ENCODE results near the gene DEFB124.
A peak's percentile ranks its signal among the peaks of the same experiment; 100 is the strongest.
"Not testable (repeated sequence)": the region's sequence is repeated elsewhere in the genome, so short reads cannot be mapped to it uniquely, and the experiment has no call there.

The DEFB124 gene

GRCh38 chr20:31502884-31503673, 28.2 kb upstream of the DEFB124 start:
- peak; percentile 88 for TF ChIP-seq CTCF (IDR thresholded peaks at IDR 0.05; ENCODE audit: insufficient read depth, low read depth, low read length, missing control alignments)
- peak; percentile 79 for DNase-seq (ENCODE audit: low read depth)
- not testable (repeated sequence) for H3K4me3 ChIP-seq (ENCODE audit: low read depth, low read length)

- no peak for DNase-seq (ENCODE audit: low read depth)
- TF ChIP-seq CTCF (IDR thresholded peaks at IDR 0.05; ENCODE audit: insufficient read depth, low read depth, low read length, missing control alignments) = no peak
- no peak overlapping the region for H3K4me3 ChIP-seq (ENCODE audit: low read depth, low read length)
These were observed 25.6 kb upstream of the DEFB124 start for GRCh38 chr20:31500527-31500926.

GRCh38 chr20:31497838-31498540, 23.1 kb upstream of the DEFB124 start:
- H3K4me3 ChIP-seq (ENCODE audit: low read depth, low read length) = no peak overlapping the region
- TF ChIP-seq CTCF (IDR thresholded peaks at IDR 0.05; ENCODE audit: insufficient read depth, low read depth, low read length, missing control alignments) = no peak
- peak; percentile 20 for DNase-seq (ENCODE audit: low read depth)

GRCh38 chr20:31496761-31497295, 21.9 kb upstream of the DEFB124 start:
- TF ChIP-seq CTCF (IDR thresholded peaks at IDR 0.05; ENCODE audit: insufficient read depth, low read depth, low read length, missing control alignments) = no peak
- DNase-seq (ENCODE audit: low read depth) = no peak
- H3K4me3 ChIP-seq (ENCODE audit: low read depth, low read length) = no peak overlapping the region

GRCh38 chr20:31494131-31494530, 19.2 kb upstream of the DEFB124 start:
- peak; percentile 11 for TF ChIP-seq CTCF (IDR thresholded peaks at IDR 0.05; ENCODE audit: insufficient read depth, low read depth, low read length, missing control alignments)
- no peak overlapping the region for H3K4me3 ChIP-seq (ENCODE audit: low read depth, low read length)
- no peak for DNase-seq (ENCODE audit: low read depth)

GRCh38 chr20:31490752-31491151, 15.8 kb upstream of the DEFB124 start:
- no peak for DNase-seq (ENCODE audit: low read depth)
- TF ChIP-seq CTCF (IDR thresholded peaks at IDR 0.05; ENCODE audit: insufficient read depth, low read depth, low read length, missing control alignments) = no peak
- no peak overlapping the region for H3K4me3 ChIP-seq (ENCODE audit: low read depth, low read length)
